HepG2 (cell line): ENCODE results near the gene SAE1. TPM values are rescaled to one million over a fixed set of nuclear protein-coding genes. Genes with fewer than 3 reads are reported as not detected.

Experiments used
- AGO2 ChIP-seq: fragments of 200-400 bp; formaldehyde crosslinking; optimal IDR thresholded peaks from 2 replicates; pipeline ENCODE3; 2017; ENCODE audit warnings: mild to moderate bottlenecking, low read depth, low read length, moderate library complexity
- CSRNP1 ChIP-seq: sonication (generic); formaldehyde crosslinking; IDR thresholded peaks from 2 replicates; pipeline ENCODE4 v1.8.1; 2023; ENCODE audit warnings: mild to moderate bottlenecking, missing genetic modification reagents
- ERF ChIP-seq: IDR thresholded peaks from 2 replicates; pipeline ENCODE4 v1.6.1; 2018; ENCODE audit warnings: missing biosample characterization, missing genetic modification reagents
- GABPA ChIP-seq, 2 experiments: IDR thresholded peaks; 2 replicates each; pipeline ENCODE4 v1.6.1; 2011 to 2016; ENCODE audit warnings: low read depth in 2 of 2, low read length in 1 of 2, missing biosample characterization in 1 of 2, missing genetic modification characterization in 1 of 2
- GATA4 ChIP-seq: sonication (generic); IDR thresholded peaks from 2 replicates; pipeline ENCODE4 v1.6.1; 2016; ENCODE audit warnings: antibody characterized with exemption, low read depth, borderline replicate concordance
- HDAC1 ChIP-seq: sonication (generic); formaldehyde crosslinking; IDR thresholded peaks from 2 replicates; pipeline ENCODE4 v1.5.1; 2020; ENCODE audit warnings: mild to moderate bottlenecking, missing genetic modification reagents
- IKZF5 ChIP-seq: IDR thresholded peaks from 2 replicates; pipeline ENCODE4 v1.6.1; 2018; ENCODE audit warnings: missing genetic modification reagents, mild to moderate bottlenecking, missing compliant biosample characterization
- REST ChIP-seq, 2 experiments: IDR thresholded peaks; 2 replicates each; pipeline ENCODE4 v1.6.1; 2011 to 2012; ENCODE audit warnings: low read length in 2 of 2, borderline replicate concordance in 1 of 2, low read depth in 1 of 2, mild to moderate bottlenecking in 1 of 2, moderate library complexity in 1 of 2
- SP4 ChIP-seq: sonication (generic); formaldehyde crosslinking; IDR thresholded peaks from 2 replicates; pipeline ENCODE4 v1.8.1; 2023; ENCODE audit warnings: mild to moderate bottlenecking, missing genetic modification reagents
- TRIM22 ChIP-seq: fragments of 450-650 bp; IDR thresholded peaks from 2 replicates; pipeline ENCODE4 v1.6.1; 2017
- TRIM24 ChIP-seq: sonication (generic); formaldehyde crosslinking; IDR thresholded peaks from 2 replicates; pipeline ENCODE4 v1.8.0; 2022; ENCODE audit warnings: mild to moderate bottlenecking, missing genetic modification reagents
- ZBTB39 ChIP-seq: sonication (generic); formaldehyde crosslinking; IDR thresholded peaks from 2 replicates; pipeline ENCODE4 v1.5.0; 2020; ENCODE audit warnings: missing genetic modification reagents
- ZNF292 ChIP-seq: sonication (generic); formaldehyde crosslinking; IDR thresholded peaks from 2 replicates; pipeline ENCODE4 v1.8.1; 2022; ENCODE audit warnings: mild to moderate bottlenecking, low read depth, missing genetic modification reagents, borderline replicate concordance
- ZNF572 ChIP-seq: sonication (generic); formaldehyde crosslinking; IDR thresholded peaks from 2 replicates; pipeline ENCODE4 v1.5.1; 2020; ENCODE audit warnings: mild to moderate bottlenecking, missing genetic modification reagents
- ZXDC ChIP-seq: sonication (generic); formaldehyde crosslinking; IDR thresholded peaks from 2 replicates; pipeline ENCODE4 v1.5.0; 2020; ENCODE audit warnings: mild to moderate bottlenecking, missing genetic modification reagents
- polyA plus RNA-seq, 8 experiments: library from polyadenylated mRNA; depleted of rRNA in 3 of 8; stranded (reverse) in 7 of 8; unstranded in 1 of 8; fragments of >200 nt; fragmentation: Illumina TruSeq in 4 of 8; extraction: Trizol in 4 of 8; gene quantifications; 2 replicates each; pipeline versions ENCODE4 v1.2.1 to v1.2.3, GENCODE V29; 2011 to 2016; ENCODE audit warnings: low read depth in 4 of 8, missing spikeins in 1 of 8, mixed read lengths in 1 of 8; ENCODE audit not compliant: insufficient read depth in 1 of 8
- total RNA-seq, 5 experiments: library from RNA; depleted of rRNA; stranded (reverse); fragments of >200 nt; fragmentation: Illumina TruSeq; extraction: Trizol; gene quantifications; 2 replicates each; pipeline ENCODE4 v1.2.3, GENCODE V29; 2016; ENCODE audit warnings: low read depth in 1 of 5

SAE1 gene
- total and polyA plus RNA-seq, 2 of the 13 experiments (the other 11 are each of a cell fraction or from before 2014, with no cell fraction given): 87.6 to 197 TPM

- TF ChIP-seq ZXDC (CRISPR knock-in tag): peak; percentile 50; the same call in 1 of the 2 replicates
- no peak for TF ChIP-seq ZBTB39 (CRISPR knock-in tag)
- TF ChIP-seq IKZF5: peak; percentile 71
- peak; percentile 69; the same call in 1 of the 2 replicates for TF ChIP-seq SP4
- 0 out of 4 replicates have a peak, but pooled peaks of 1 of the 2 experiments have one; percentile 12 for TF ChIP-seq REST (IDR thresholded peaks at IDR 0.05; ENCODE audit: borderline replicate concordance in 1 of 2, low read depth in 1 of 2, low read length in 2 of 2)
- no peak for TF ChIP-seq TRIM24 (CRISPR knock-in tag)
- no peak for TF ChIP-seq TRIM22
- no peak for TF ChIP-seq ZNF572 (CRISPR knock-in tag)
- TF ChIP-seq ERF (CRISPR knock-in tag): peak; percentile 83
- TF ChIP-seq HDAC1 (CRISPR knock-in tag): peak; percentile 74
- no peak for TF ChIP-seq CSRNP1
- TF ChIP-seq AGO2: peak; percentile 56
- peak; percentile 22; the same call in 1 of the 2 replicates for TF ChIP-seq GABPA (IDR thresholded peaks at IDR 0.05; ENCODE audit: low read depth, low read length)
- TF ChIP-seq GABPA (CRISPR knock-in tag; IDR thresholded peaks at IDR 0.05; ENCODE audit: low read depth): no peak
- no peak for TF ChIP-seq ZNF292 (CRISPR knock-in tag)
- TF ChIP-seq GATA4: no peak; the same call in 1 of the 2 replicates
These were observed at the start of gene SAE1 (continued) for GRCh38 chr19:47130589-47131227.
